ENCODE data around the gene C1orf159.

Gene C1orf159

DNA sequence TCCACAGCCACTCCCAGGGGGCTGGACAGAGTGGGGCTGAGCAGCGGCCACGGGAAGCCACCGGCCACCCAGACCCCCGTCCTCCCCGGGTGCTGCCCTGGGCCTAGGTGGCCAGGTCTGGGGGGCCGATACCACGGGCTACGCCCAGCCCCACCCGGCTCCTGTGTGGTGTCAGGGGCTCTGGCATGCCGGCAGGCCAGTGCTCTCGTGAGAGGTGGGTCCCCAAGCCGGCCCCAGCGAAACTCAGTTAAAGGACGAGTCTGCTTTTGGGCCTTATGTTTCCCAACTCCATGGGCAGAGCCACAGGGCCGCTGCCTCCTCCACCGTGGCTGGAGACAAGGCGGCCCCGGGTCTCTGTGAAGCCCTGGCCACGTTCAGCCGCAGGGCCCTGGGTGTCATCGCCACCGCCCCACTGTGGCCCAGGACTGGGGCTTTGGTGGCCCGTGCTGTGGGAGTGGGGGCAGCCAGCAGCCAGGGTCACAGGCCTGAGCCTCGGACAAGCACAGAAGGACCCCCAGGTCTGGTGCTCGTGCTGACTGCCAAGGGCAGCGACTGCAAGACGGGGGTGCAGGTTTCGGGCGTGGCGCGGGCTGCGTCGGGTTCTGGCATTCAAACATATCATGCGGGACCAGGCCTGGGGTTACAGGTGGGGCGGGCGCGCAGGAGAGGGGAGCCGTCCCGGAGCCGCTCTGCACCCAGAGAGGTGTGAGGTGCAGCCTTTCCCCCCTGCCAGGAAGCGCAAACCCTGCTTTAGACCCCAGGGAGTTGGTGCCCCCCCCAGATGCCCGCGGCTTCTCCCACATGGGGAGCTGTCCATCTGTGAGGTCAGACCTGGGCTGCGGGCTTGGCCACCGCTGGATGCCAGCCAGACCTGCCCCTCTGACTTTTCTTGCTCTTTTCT lies 11.9 kb upstream of the C1orf159 start:
- H3K27me3 ChIP-seq (ENCODE audit: control insufficient read depth, insufficient read depth, low read length), result no peaks in the 10 kb centered on the region

GRCh38 chr1:1125945-1126344 lies 10.1 kb upstream of the C1orf159 start:
- Histone ChIP-seq H3K4me3 (ENCODE audit: low read depth, low read length) (no peak overlapping the region), H3K36me3 (ENCODE audit: control insufficient read depth, insufficient read depth, low read length) (no peaks in the 10 kb centered on the region), H3K9ac (ENCODE audit: low read depth, low read length) (no peak overlapping the region), H3K4me1 (ENCODE audit: control insufficient read depth, insufficient read depth, low read length) (no peaks in the 10 kb centered on the region), H3K27me3 (ENCODE audit: control insufficient read depth, insufficient read depth, low read length) (no peaks in the 10 kb centered on the region), H3K9me3 (ENCODE audit: control insufficient read depth, insufficient read depth, low read length) (no peaks in the 10 kb centered on the region)

More for the DNA sequence above, 11.9 kb upstream of the C1orf159 start:
- H3K9me3 ChIP-seq (ENCODE audit: control insufficient read depth, insufficient read depth, low read length), result no peaks in the 10 kb centered on the region
- no peak overlapping the region for H3K9ac ChIP-seq (ENCODE audit: low read depth, low read length)
- no peaks in the 10 kb centered on the region for H3K4me1 ChIP-seq (ENCODE audit: control insufficient read depth, insufficient read depth, low read length)
- H3K36me3 ChIP-seq (ENCODE audit: control insufficient read depth, insufficient read depth, low read length), result no peaks in the 10 kb centered on the region
- no peak overlapping the region for H3K4me3 ChIP-seq (ENCODE audit: low read depth, low read length)

DNA sequence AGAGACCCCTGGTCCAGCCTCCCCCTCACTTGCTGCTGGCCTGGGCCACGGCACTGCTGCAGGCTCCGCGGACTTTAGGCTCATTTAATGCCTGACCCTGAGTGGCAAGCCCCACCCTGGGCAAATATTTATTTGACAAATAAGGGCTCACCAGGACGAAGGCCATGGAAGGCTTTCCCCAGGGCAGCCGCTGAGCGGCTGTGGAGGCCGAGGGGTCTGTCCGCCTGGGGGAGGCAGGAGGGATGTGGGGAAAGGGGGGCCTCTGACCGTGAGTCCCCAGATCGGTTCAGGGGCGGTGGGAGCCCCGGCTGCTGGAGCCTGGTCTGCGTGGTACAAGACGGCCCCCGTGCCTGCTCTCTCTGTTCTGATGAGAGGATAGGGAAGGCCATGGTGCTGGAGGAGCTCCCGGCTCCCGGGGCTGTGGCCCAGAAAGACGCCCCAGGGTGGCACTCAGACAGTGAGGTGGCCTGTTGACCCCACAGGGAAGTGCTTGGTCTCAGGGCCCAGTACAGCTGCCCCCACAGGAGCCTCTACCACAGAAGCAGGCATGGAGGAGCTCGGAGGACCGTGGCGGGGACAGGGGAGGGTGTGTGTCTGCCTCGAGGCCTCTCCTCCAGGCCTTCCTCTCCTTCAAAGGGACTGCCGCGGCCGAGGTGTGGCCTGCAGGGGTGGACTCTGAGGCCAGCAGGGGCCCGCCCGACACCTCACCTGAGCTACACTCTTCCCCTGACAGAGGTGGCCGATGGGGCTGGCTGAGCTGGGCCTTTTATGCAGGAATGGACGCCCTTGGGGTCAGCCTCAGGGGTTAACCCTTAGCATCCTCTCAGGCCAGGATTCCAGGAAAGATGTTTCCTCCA lies 9.1 kb upstream of the C1orf159 start:
- no peaks in the 10 kb centered on the region for H3K4me1 ChIP-seq (ENCODE audit: control insufficient read depth, insufficient read depth, low read length)
- H3K9me3 ChIP-seq (ENCODE audit: control insufficient read depth, insufficient read depth, low read length), result no peaks in the 10 kb centered on the region
- no peak overlapping the region for H3K9ac ChIP-seq (ENCODE audit: low read depth, low read length)
- H3K36me3 ChIP-seq (ENCODE audit: control insufficient read depth, insufficient read depth, low read length), result no peaks in the 10 kb centered on the region
- H3K27me3 ChIP-seq (ENCODE audit: control insufficient read depth, insufficient read depth, low read length), result no peaks in the 10 kb centered on the region
- H3K4me3 ChIP-seq (ENCODE audit: low read depth, low read length), result no peak overlapping the region

DNA sequence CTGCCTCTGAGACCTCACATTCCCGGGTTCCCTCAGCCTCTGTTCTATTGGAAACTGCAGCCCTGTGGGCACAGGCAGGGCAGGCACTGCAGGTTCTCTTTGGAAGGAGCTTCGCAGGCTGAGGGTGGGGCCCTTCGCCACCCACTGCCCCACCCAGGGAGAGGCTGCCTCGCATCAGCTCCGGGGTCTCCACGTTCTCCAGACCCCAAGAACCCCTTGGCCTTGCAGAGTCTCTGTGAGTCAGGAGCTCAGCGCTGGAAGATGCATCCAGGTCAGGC lies 8.6 kb upstream of the C1orf159 start:
- no peaks in the 10 kb centered on the region for H3K9me3 ChIP-seq (ENCODE audit: control insufficient read depth, insufficient read depth, low read length)
- no peaks in the 10 kb centered on the region for H3K27me3 ChIP-seq (ENCODE audit: control insufficient read depth, insufficient read depth, low read length)
- no peak overlapping the region for H3K4me3 ChIP-seq (ENCODE audit: low read depth, low read length)

DNA sequence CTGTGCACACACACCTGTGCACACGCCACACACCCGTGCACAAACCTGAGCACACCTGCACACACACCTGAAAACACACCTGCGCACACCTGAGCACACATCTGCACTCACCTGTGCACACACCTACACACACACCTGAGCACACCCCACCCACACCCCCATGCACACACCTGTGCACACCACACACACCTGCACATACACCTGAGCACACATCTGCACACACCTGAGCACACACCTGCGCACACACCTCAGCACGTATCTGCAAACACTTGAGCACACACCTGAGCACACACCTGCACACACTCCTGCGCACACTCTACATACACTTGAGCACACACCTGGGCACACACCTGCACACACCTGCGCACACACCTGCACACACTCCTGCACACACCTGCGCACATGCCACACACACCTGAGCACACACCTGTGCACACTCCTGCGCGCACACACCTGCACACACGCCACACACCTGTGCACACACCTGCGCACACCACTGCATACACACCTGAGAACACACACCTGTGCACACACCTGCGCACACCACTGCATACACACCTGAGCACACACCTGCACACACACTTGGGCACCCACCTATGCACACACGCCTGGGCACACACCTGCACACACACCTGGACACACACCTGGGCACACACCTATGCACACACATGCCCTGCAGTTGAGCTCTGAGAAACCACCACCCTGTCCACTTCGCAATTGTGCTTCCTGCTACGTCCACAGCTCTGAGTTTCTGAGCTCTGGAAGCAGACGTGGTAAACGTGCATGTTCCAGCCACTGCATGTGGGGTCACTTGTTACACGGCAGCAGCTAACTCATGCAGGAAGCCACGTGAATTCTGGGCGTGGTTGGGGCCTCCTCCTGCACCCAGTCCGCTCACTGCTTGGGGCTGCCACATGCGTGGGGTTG lies 8.0 kb upstream of the C1orf159 start:
- Histone ChIP-seq H3K36me3 (ENCODE audit: control insufficient read depth, insufficient read depth, low read length) (no peaks in the 10 kb centered on the region), H3K9me3 (ENCODE audit: control insufficient read depth, insufficient read depth, low read length) (no peaks in the 10 kb centered on the region), H3K4me1 (ENCODE audit: control insufficient read depth, insufficient read depth, low read length) (no peaks in the 10 kb centered on the region), H3K9ac (ENCODE audit: low read depth, low read length) (no peak overlapping the region), H3K27me3 (ENCODE audit: control insufficient read depth, insufficient read depth, low read length) (no peaks in the 10 kb centered on the region), H3K4me3 (ENCODE audit: low read depth, low read length) (no peak overlapping the region)

More for the DNA sequence above, 8.6 kb upstream of the C1orf159 start:
- H3K9ac ChIP-seq (ENCODE audit: low read depth, low read length), result no peak overlapping the region
- no peaks in the 10 kb centered on the region for H3K4me1 ChIP-seq (ENCODE audit: control insufficient read depth, insufficient read depth, low read length)
- no peaks in the 10 kb centered on the region for H3K36me3 ChIP-seq (ENCODE audit: control insufficient read depth, insufficient read depth, low read length)

GRCh38 chr1:1122981-1123480 lies 7.1 kb upstream of the C1orf159 start:
- Histone ChIP-seq H3K4me1 (ENCODE audit: control insufficient read depth, insufficient read depth, low read length) (no peaks in the 10 kb centered on the region), H3K4me3 (ENCODE audit: low read depth, low read length) (no peak overlapping the region), H3K9me3 (ENCODE audit: control insufficient read depth, insufficient read depth, low read length) (no peaks in the 10 kb centered on the region), H3K36me3 (ENCODE audit: control insufficient read depth, insufficient read depth, low read length) (no peaks in the 10 kb centered on the region), H3K9ac (ENCODE audit: low read depth, low read length) (no peak overlapping the region), H3K27me3 (ENCODE audit: control insufficient read depth, insufficient read depth, low read length) (peaks cover 3% of the 10 kb centered on the region)

DNA sequence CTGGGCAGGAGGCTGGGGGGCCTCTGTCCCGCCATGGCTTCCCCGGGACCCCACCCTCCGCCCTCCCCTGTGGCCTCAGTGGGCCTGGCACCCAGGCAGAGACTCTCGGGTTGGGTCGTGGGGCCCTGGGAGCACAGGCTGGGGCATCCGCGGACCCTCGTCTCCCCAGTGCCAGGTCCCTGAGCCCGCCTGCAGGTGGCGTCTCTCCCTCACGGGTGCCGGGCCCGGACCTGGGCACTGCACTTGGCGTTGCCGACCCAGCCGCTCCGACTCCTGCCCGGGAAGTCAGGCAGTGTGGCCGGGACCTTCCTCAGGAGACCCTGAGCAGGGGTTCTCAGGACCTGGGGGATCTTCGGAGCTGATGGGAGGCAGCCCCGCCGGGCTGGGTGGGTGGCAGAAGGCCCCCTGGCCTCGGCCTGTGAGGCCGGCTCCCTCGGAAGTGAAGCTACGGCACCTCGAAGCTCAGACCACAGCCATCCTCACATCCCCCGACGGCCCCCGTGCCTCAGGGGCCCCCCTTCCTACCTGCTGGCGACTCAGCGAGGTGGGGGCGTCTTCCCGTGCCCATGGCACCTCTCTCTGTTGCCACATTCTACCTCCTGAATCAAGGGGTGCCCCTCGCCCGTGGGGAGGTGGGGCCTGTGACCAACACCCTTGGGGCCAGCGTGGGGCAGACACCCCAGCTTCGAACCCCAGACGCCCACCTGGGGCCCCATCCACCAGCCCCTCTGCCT lies 6.4 kb upstream of the C1orf159 start:
- no peaks in the 10 kb centered on the region for H3K9me3 ChIP-seq (ENCODE audit: control insufficient read depth, insufficient read depth, low read length)
- no peaks in the 10 kb centered on the region for H3K36me3 ChIP-seq (ENCODE audit: control insufficient read depth, insufficient read depth, low read length)
- H3K27me3 ChIP-seq (ENCODE audit: control insufficient read depth, insufficient read depth, low read length), result peaks cover 11% of the 10 kb centered on the region
- H3K9ac ChIP-seq (ENCODE audit: low read depth, low read length), result no peak overlapping the region
- H3K4me3 ChIP-seq (ENCODE audit: low read depth, low read length), result no peak overlapping the region
- no peaks in the 10 kb centered on the region for H3K4me1 ChIP-seq (ENCODE audit: control insufficient read depth, insufficient read depth, low read length)

DNA sequence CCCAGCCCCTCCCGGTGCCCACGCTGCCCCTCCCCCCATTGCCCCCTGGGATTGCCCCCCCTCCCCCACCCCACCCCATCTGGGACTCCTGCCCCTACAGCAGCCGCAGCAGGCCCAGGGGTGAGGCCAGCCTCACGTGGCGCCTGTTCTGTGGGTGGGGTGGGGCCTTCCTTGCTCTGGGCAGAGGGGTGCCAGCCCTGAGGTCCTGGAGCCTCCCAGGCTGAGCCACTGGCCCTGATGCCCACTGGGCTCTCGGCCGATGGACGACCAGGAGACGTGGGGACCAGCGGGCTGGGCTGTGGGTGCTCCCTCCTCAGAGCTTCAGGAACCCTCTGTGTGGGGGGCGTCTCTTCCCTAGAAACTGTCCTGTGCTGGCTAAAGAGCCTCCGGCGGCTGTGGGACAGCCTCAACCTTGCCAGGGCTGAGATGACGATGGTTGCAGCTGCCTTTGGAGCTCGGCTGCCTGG lies 5.8 kb upstream of the C1orf159 start:
- H3K9ac ChIP-seq (ENCODE audit: low read depth, low read length), result no peak overlapping the region
- no peak overlapping the region for H3K4me3 ChIP-seq (ENCODE audit: low read depth, low read length)
- H3K9me3 ChIP-seq (ENCODE audit: control insufficient read depth, insufficient read depth, low read length), result no peaks in the 10 kb centered on the region
- no peaks in the 10 kb centered on the region for H3K4me1 ChIP-seq (ENCODE audit: control insufficient read depth, insufficient read depth, low read length)
- no peaks in the 10 kb centered on the region for H3K36me3 ChIP-seq (ENCODE audit: control insufficient read depth, insufficient read depth, low read length)
- peaks cover 12% of the 10 kb centered on the region for H3K27me3 ChIP-seq (ENCODE audit: control insufficient read depth, insufficient read depth, low read length)

DNA sequence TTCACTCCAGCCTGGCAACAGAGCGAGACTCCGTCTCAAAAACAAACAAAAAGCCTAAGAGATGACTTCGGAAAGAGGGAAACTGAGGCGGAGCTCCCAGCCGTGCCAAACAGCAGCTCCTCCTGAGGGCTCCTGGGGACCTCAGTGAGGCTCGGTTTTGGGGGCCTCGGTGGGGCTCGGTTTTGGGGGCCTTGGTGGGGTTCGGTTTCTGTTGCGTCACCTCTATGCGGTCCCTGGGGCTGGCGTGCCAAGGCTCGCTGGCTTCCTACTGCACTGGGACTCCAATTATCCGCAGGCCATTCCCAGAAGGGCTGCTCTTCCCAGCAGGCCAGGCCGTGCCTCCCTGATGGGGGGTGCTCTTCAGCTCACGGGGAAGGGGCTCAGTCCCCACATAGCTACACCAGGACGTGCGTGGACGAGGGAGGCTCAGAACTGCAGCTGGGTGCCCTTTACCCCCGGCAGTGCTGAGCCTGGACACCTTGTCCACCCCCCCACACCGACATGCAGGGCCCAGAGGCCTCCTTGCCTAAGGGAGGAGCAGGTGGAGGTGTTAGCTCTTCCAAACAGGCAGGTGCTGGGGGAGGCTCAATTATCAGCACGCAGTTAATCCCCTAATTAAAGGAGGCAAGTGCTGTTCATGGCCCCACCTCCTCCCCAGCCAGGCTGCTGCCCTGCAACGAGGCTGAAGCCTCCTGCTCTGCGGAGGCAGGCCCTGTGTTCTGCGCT lies 5.1 kb upstream of the C1orf159 start:
- no peak overlapping the region for H3K4me3 ChIP-seq (ENCODE audit: low read depth, low read length)
- H3K27me3 ChIP-seq (ENCODE audit: control insufficient read depth, insufficient read depth, low read length), result peaks cover 12% of the 10 kb centered on the region
- H3K9ac ChIP-seq (ENCODE audit: low read depth, low read length), result no peak overlapping the region
- no peaks in the 10 kb centered on the region for H3K36me3 ChIP-seq (ENCODE audit: control insufficient read depth, insufficient read depth, low read length)
- no peaks in the 10 kb centered on the region for H3K9me3 ChIP-seq (ENCODE audit: control insufficient read depth, insufficient read depth, low read length)
- H3K4me1 ChIP-seq (ENCODE audit: control insufficient read depth, insufficient read depth, low read length), result no peaks in the 10 kb centered on the region

- Histone ChIP-seq H3K36me3 (ENCODE audit: control insufficient read depth, insufficient read depth, low read length) (no peaks in the 10 kb centered on the region), H3K4me3 (ENCODE audit: low read depth, low read length) (no peak overlapping the region), H3K9ac (ENCODE audit: low read depth, low read length) (no peak overlapping the region), H3K9me3 (ENCODE audit: control insufficient read depth, insufficient read depth, low read length) (no peaks in the 10 kb centered on the region), H3K4me1 (ENCODE audit: control insufficient read depth, insufficient read depth, low read length) (no peaks in the 10 kb centered on the region), H3K27me3 (ENCODE audit: control insufficient read depth, insufficient read depth, low read length) (peaks cover 12% of the 10 kb centered on the region)
Observed at GRCh38 chr1:1120096-1120495, 4.2 kb upstream of the C1orf159 start.

Measured in iPS-15b (cell line).